Mesothelial cell of epicardium (in vitro differentiated cells): ENCODE data around the gene RAB8A. TPM values are rescaled to one million over a fixed set of nuclear protein-coding genes. Genes with fewer than 3 reads are reported as not detected.

Source experiments
- DNase-seq, 2 experiments: peaks; one replicate each; pipeline ENCODE4 v3.0.0; 2021; ENCODE audit warnings: low spot score in 2 of 2; ENCODE audit not compliant: unreplicated experiment in 2 of 2
- H3K27ac Mint-ChIP-seq: 2 replicates; pipeline ENCODE4 v1.8.0; 2021; ENCODE audit warnings: mixed read lengths
- H3K27me3 Mint-ChIP-seq: 2 replicates; pipeline ENCODE4 v1.8.0; 2021; ENCODE audit warnings: low read depth, mixed read lengths
- H3K36me3 Mint-ChIP-seq: 2 replicates; pipeline ENCODE4 v1.8.0; 2021; ENCODE audit warnings: mixed read lengths
- H3K4me1 Mint-ChIP-seq: 2 replicates; pipeline ENCODE4 v1.8.0; 2021; ENCODE audit warnings: mixed read lengths
- H3K4me3 Mint-ChIP-seq: 2 replicates; pipeline ENCODE4 v1.8.0; 2021; ENCODE audit warnings: mild to moderate bottlenecking, moderate library complexity, mixed read lengths
- H3K9me3 Mint-ChIP-seq: 2 replicates; pipeline ENCODE4 v1.8.0; 2021; ENCODE audit warnings: mixed read lengths
- CTCF ChIP-seq: fragments of 200-600 bp; sonication (generic); IDR thresholded peaks from one replicate; pipeline ENCODE4 v1.5.0; 2021; ENCODE audit warnings: antibody characterized with exemption; ENCODE audit not compliant: unreplicated experiment
- total RNA-seq: library from RNA; stranded (reverse); gene quantifications from 3 replicates; pipeline ENCODE4 v1.2.1, GENCODE V29; 2021

RAB8A gene
- total RNA-seq, 1 donor from 2014 or later = 69.4 TPM

- peak overlapping the region; percentile 96 for H3K27ac Mint-ChIP-seq
- H3K36me3 Mint-ChIP-seq = peaks cover 52% of the 10 kb centered on the region
- H3K9me3 Mint-ChIP-seq = no peaks in the 10 kb centered on the region
- H3K4me1 Mint-ChIP-seq = peaks cover 30% of the 10 kb centered on the region
- TF ChIP-seq CTCF = no peak
- H3K27me3 Mint-ChIP-seq = no peaks in the 10 kb centered on the region
- no peak overlapping the region for H3K4me3 Mint-ChIP-seq
- DNase-seq = no peak
Observed at GRCh38 chr19:16087940-16088339, 23.7 kb upstream of the RAB8A start.

GRCh38 chr19:16088351-16089009, 23.2 kb upstream of the RAB8A start:
- peaks cover 54% of the 10 kb centered on the region for H3K36me3 Mint-ChIP-seq

GRCh38 chr19:16089010-16089846, 22.5 kb upstream of the RAB8A start:
- no peak for TF ChIP-seq CTCF
- no peak for DNase-seq
- H3K27ac Mint-ChIP-seq = peak overlapping the region; percentile 96
- peaks cover 56% of the 10 kb centered on the region for H3K36me3 Mint-ChIP-seq
- peak overlapping the region; percentile 0 for H3K4me3 Mint-ChIP-seq
- H3K9me3 Mint-ChIP-seq = no peaks in the 10 kb centered on the region
- peaks cover 34% of the 10 kb centered on the region for H3K4me1 Mint-ChIP-seq
- H3K27me3 Mint-ChIP-seq = no peaks in the 10 kb centered on the region

More at GRCh38 chr19:16088351-16089009, 23.2 kb upstream of the RAB8A start:
- TF ChIP-seq CTCF = no peak
- Mint-ChIP-seq H3K27me3 (no peaks in the 10 kb centered on the region), H3K9me3 (no peaks in the 10 kb centered on the region), H3K4me1 (peaks cover 32% of the 10 kb centered on the region), H3K4me3 (peak overlapping the region; percentile 0), H3K27ac (peak overlapping the region; percentile 96)
- DNase-seq = no peak

GRCh38 chr19:16091546-16092475, 19.9 kb upstream of the RAB8A start:
- H3K27ac Mint-ChIP-seq = peak overlapping the region; percentile 72
- H3K27me3 Mint-ChIP-seq = no peaks in the 10 kb centered on the region
- no peak for DNase-seq
- no peak for TF ChIP-seq CTCF
- H3K4me1 Mint-ChIP-seq = peaks cover 44% of the 10 kb centered on the region
- peaks cover 55% of the 10 kb centered on the region for H3K36me3 Mint-ChIP-seq
- no peak overlapping the region for H3K4me3 Mint-ChIP-seq
- H3K9me3 Mint-ChIP-seq = no peaks in the 10 kb centered on the region

GRCh38 chr19:16094360-16095070, 17.2 kb upstream of the RAB8A start:
- H3K9me3 Mint-ChIP-seq = no peaks in the 10 kb centered on the region
- no peak for TF ChIP-seq CTCF
- peaks cover 37% of the 10 kb centered on the region for H3K4me1 Mint-ChIP-seq
- DNase-seq = no peak
- H3K36me3 Mint-ChIP-seq = peaks cover 60% of the 10 kb centered on the region
- H3K27me3 Mint-ChIP-seq = no peaks in the 10 kb centered on the region
- H3K4me3 Mint-ChIP-seq = no peak overlapping the region
- H3K27ac Mint-ChIP-seq = peak overlapping the region; percentile 85
